Measurements from ENCODE around the gene KRT28. TPM values are rescaled to one million over a fixed set of nuclear protein-coding genes. Genes with fewer than 3 reads are reported as not detected.

KRT28 gene
- total and polyA plus RNA-seq, 2 of the 13 experiments (the other 11 are each of a cell fraction or from before 2014, with no cell fraction given): not detected

DNA sequence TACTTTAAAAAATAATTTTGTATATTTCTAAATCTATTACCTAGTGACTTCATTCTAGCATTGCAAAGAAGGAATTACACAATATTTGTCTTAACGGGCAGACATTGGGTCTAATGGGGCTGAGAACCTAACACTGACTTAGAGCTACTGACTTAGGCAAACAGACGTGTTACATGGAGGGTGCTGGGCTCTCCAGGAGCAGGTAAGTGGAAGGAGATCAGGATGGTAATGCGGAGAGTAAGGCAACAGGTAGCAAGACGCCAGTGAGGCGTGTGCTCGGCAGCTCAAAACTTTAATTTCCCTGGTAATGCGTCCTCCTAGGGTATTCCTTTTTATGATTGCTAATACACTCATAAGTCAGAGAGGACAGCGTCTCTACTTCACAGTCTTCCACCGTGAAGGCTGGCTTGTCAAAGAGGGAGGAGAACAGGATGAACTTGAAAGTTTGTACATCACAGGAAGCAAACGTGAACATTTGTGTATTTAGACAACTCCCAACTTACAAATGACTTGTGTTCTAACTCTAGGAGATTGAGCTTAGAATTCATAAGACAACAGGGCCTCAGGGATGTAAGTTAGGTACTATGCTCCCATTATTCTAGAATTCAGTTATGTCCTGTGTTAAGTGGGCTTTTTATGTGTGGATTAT lies 4.6 kb downstream of the KRT28 start:
- DNase-seq (ENCODE audit: low spot score) (no peak), FAIRE-seq (no peak), ATAC-seq (no peak)
- H3K9ac ChIP-seq (ENCODE audit: insufficient read depth, low read depth, low read length): no peak overlapping the region
- in situ Hi-C loops (cut with HindIII; ENCODE audit: extremely low pct_ligation_motif_present, low pct_unique_long_range_greater_than_20kb) (no loop called here), intact Hi-C loops (cut with micrococcal nuclease; ENCODE audit: unreplicated experiment) (no loop called here)
- no peak overlapping the region for H2AFZ ChIP-seq (ENCODE audit: low read length)
- POLR2A ChIA-PET: no interaction called here
- BruUV-seq (replicated peaks): no TSS peak
- WGBS (ENCODE audit: low lambda C conversion rate): 37% methylated on average over 10 of the region's 10 CpGs
- no peak overlapping the region for H3K4me3 ChIP-seq (replicated peaks in 1 of 3; ENCODE audit: insufficient read depth in 1 of 3, low read depth in 2 of 3, low read length in 3 of 3)
- no peaks in the 10 kb centered on the region for H3K9me3 ChIP-seq (ENCODE audit: low read length)
- CTCF ChIA-PET (ENCODE audit: low intra/inter-chr PET ratio, low total read pairs): no interaction called here
- H4K20me1 ChIP-seq (ENCODE audit: insufficient read depth, low read length): no peaks in the 10 kb centered on the region
- H3K27ac ChIP-seq (ENCODE audit: extremely low read length, insufficient read depth, low read length): no peak overlapping the region
- no peak overlapping the region for H3K4me2 ChIP-seq (ENCODE audit: low read depth, low read length)
- peaks cover 0 to 31% of the 10 kb centered on the region in 2 experiments; a peak in 3 of 5 replicates for H3K27me3 ChIP-seq (ENCODE audit: control insufficient read depth in 1 of 2, insufficient read depth in 2 of 2, low read length in 2 of 2)
- H3K79me2 ChIP-seq (ENCODE audit: insufficient read depth, low read length): no peaks in the 10 kb centered on the region
- H3K36me3 ChIP-seq (replicated peaks in 1 of 2; ENCODE audit: control insufficient read depth in 1 of 2, insufficient read depth in 2 of 2, low read length in 2 of 2): no peaks in the 10 kb centered on the region
- H3K4me1 ChIP-seq (ENCODE audit: insufficient read depth, low read length): no peaks in the 10 kb centered on the region
- TF ChIP-seq, protein P1, sequence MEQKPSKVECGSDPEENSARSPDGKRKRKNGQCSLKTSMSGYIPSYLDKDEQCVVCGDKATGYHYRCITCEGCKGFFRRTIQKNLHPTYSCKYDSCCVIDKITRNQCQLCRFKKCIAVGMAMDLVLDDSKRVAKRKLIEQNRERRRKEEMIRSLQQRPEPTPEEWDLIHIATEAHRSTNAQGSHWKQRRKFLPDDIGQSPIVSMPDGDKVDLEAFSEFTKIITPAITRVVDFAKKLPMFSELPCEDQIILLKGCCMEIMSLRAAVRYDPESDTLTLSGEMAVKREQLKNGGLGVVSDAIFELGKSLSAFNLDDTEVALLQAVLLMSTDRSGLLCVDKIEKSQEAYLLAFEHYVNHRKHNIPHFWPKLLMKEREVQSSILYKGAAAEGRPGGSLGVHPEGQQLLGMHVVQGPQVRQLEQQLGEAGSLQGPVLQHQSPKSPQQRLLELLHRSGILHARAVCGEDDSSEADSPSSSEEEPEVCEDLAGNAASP (CRISPR knock-in tag; IDR thresholded peaks at IDR 0.05; ENCODE audit: borderline replicate concordance): no peak
- TF ChIP-seq CEBPB (IDR thresholded peaks at IDR 0.05; ENCODE audit: borderline replicate concordance, low read depth, low read length): no peak
- TF ChIP-seq, protein P2, sequence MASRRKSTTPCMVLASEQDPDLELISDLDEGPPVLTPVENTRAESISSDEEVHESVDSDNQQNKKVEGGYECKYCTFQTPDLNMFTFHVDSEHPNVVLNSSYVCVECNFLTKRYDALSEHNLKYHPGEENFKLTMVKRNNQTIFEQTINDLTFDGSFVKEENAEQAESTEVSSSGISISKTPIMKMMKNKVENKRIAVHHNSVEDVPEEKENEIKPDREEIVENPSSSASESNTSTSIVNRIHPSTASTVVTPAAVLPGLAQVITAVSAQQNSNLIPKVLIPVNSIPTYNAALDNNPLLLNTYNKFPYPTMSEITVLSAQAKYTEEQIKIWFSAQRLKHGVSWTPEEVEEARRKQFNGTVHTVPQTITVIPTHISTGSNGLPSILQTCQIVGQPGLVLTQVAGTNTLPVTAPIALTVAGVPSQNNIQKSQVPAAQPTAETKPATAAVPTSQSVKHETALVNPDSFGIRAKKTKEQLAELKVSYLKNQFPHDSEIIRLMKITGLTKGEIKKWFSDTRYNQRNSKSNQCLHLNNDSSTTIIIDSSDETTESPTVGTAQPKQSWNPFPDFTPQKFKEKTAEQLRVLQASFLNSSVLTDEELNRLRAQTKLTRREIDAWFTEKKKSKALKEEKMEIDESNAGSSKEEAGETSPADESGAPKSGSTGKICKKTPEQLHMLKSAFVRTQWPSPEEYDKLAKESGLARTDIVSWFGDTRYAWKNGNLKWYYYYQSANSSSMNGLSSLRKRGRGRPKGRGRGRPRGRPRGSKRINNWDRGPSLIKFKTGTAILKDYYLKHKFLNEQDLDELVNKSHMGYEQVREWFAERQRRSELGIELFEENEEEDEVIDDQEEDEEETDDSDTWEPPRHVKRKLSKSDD (CRISPR knock-in tag; IDR thresholded peaks at IDR 0.05; ENCODE audit: low read depth): no peak
- no peak for TF ChIP-seq RFX3 (CRISPR knock-in tag; IDR thresholded peaks at IDR 0.05)
- TF ChIP-seq ZNF230 (CRISPR knock-in tag; IDR thresholded peaks at IDR 0.05): no peak
- no peak for TF ChIP-seq ZNF850 (CRISPR knock-in tag; conservative IDR thresholded peaks at IDR 0.05)
- TF ChIP-seq ZNF75D (CRISPR knock-in tag; IDR thresholded peaks at IDR 0.05; ENCODE audit: borderline replicate concordance): no peak
- TF ChIP-seq ZNF776 (CRISPR knock-in tag; IDR thresholded peaks at IDR 0.05): no peak
- TF ChIP-seq, protein P3, sequence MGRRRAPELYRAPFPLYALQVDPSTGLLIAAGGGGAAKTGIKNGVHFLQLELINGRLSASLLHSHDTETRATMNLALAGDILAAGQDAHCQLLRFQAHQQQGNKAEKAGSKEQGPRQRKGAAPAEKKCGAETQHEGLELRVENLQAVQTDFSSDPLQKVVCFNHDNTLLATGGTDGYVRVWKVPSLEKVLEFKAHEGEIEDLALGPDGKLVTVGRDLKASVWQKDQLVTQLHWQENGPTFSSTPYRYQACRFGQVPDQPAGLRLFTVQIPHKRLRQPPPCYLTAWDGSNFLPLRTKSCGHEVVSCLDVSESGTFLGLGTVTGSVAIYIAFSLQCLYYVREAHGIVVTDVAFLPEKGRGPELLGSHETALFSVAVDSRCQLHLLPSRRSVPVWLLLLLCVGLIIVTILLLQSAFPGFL (CRISPR knock-in tag; IDR thresholded peaks at IDR 0.05): no peak
- no peak for TF ChIP-seq PAF1 (CRISPR knock-in tag; IDR thresholded peaks at IDR 0.05)
- TF ChIP-seq MAFG (CRISPR knock-in tag; IDR thresholded peaks at IDR 0.05): no peak
- TF ChIP-seq, protein P4, sequence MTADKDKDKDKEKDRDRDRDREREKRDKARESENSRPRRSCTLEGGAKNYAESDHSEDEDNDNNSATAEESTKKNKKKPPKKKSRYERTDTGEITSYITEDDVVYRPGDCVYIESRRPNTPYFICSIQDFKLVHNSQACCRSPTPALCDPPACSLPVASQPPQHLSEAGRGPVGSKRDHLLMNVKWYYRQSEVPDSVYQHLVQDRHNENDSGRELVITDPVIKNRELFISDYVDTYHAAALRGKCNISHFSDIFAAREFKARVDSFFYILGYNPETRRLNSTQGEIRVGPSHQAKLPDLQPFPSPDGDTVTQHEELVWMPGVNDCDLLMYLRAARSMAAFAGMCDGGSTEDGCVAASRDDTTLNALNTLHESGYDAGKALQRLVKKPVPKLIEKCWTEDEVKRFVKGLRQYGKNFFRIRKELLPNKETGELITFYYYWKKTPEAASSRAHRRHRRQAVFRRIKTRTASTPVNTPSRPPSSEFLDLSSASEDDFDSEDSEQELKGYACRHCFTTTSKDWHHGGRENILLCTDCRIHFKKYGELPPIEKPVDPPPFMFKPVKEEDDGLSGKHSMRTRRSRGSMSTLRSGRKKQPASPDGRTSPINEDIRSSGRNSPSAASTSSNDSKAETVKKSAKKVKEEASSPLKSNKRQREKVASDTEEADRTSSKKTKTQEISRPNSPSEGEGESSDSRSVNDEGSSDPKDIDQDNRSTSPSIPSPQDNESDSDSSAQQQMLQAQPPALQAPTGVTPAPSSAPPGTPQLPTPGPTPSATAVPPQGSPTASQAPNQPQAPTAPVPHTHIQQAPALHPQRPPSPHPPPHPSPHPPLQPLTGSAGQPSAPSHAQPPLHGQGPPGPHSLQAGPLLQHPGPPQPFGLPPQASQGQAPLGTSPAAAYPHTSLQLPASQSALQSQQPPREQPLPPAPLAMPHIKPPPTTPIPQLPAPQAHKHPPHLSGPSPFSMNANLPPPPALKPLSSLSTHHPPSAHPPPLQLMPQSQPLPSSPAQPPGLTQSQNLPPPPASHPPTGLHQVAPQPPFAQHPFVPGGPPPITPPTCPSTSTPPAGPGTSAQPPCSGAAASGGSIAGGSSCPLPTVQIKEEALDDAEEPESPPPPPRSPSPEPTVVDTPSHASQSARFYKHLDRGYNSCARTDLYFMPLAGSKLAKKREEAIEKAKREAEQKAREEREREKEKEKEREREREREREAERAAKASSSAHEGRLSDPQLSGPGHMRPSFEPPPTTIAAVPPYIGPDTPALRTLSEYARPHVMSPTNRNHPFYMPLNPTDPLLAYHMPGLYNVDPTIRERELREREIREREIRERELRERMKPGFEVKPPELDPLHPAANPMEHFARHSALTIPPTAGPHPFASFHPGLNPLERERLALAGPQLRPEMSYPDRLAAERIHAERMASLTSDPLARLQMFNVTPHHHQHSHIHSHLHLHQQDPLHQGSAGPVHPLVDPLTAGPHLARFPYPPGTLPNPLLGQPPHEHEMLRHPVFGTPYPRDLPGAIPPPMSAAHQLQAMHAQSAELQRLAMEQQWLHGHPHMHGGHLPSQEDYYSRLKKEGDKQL (CRISPR knock-in tag; IDR thresholded peaks at IDR 0.05; ENCODE audit: low read depth): no peak
- no peak for TF ChIP-seq ESRRA (CRISPR knock-in tag; IDR thresholded peaks at IDR 0.05; ENCODE audit: low read depth)
- TF ChIP-seq KLF6 (CRISPR knock-in tag; IDR thresholded peaks at IDR 0.05): no peak
- TF ChIP-seq ZC3H13 (CRISPR knock-in tag; IDR thresholded peaks at IDR 0.05): no peak
